NCI-H82 treated with DMSO at 0.1 percent for 48 hours (cell line): Measurements from ENCODE around the gene HBZ.
"Not testable (repeated sequence)": the region's sequence is repeated elsewhere in the genome, so short reads cannot be mapped to it uniquely, and the experiment has no call there.

Experiments used
- DNase-seq: peaks from one replicate; lab custom pipeline; 2025; ENCODE audit not compliant: unreplicated experiment; lab: John Stamatoyannopoulos, UW

HBZ gene

GRCh38 chr16:177981-178667, 25.7 kb downstream of the HBZ start:
- DNase-seq: no peak

GRCh38 chr16:178668-179015, 26.2 kb downstream of the HBZ start:
- DNase-seq: no peak

- no peak for DNase-seq
These were observed 27.0 kb downstream of the HBZ start for GRCh38 chr16:179211-180092.

GRCh38 chr16:180101-180675, 27.7 kb downstream of the HBZ start, which contains the start of gene HBQ1:
HBQ1 (plus strand) TSS chr16:180459; CDS start chr16:180487, 28 bp downstream.
- no peak for DNase-seq

- DNase-seq: peak; percentile 62
These were observed 28.5 kb downstream of the HBZ start for GRCh38 chr16:180681-181564.

- no peak for DNase-seq
These were observed 29.1 kb downstream of the HBZ start for GRCh38 chr16:181565-182021.

GRCh38 chr16:183005-183404, 30.6 kb downstream of the HBZ start:
- DNase-seq: no peak

- no peak for DNase-seq
These were observed 32.8 kb downstream of the HBZ start for GRCh38 chr16:185213-185612.

GRCh38 chr16:185691-186090, 33.2 kb downstream of the HBZ start:
- DNase-seq: no peak

- DNase-seq: no peak
These were observed 34.9 kb downstream of the HBZ start for GRCh38 chr16:187330-187729.

GRCh38 chr16:188674-189073, 36.2 kb downstream of the HBZ start:
- no peak for DNase-seq

GRCh38 chr16:189604-190186, 37.3 kb downstream of the HBZ start:
- DNase-seq: no peak

- DNase-seq: no peak
These were observed 39.4 kb downstream of the HBZ start for GRCh38 chr16:191831-192230.

- DNase-seq: no peak
These were observed 40.2 kb downstream of the HBZ start for GRCh38 chr16:192686-193085.

- no peak for DNase-seq
These were observed 41.0 kb downstream of the HBZ start for GRCh38 chr16:193441-193840.

- no peak for DNase-seq
These were observed 42.1 kb downstream of the HBZ start for GRCh38 chr16:194516-194915.

GRCh38 chr16:200388-200787, 47.9 kb downstream of the HBZ start:
- DNase-seq: no peak

GRCh38 chr16:203246-203645, 50.8 kb downstream of the HBZ start:
- DNase-seq: no peak

GRCh38 chr16:204046-204445, 51.6 kb downstream of the HBZ start:
- DNase-seq: not testable (repeated sequence)
